WTC11 (cell line): ENCODE results near the gene EIF5B. TPM values are rescaled to one million over a fixed set of nuclear protein-coding genes. Genes with fewer than 3 reads are reported as not detected.

Experiments used
- ATAC-seq: fragments of 200-7000 bp; cut with Tn5 transposase; 2 replicates; pipeline ENCODE4 v1.10.0; 2021; ENCODE audit warnings: mild to moderate bottlenecking, moderate library complexity
- CTCF ChIA-PET: fragments of 300-600 bp; sonication (Branson Sonifier 250); formaldehyde crosslinking; loops from one replicate; lab custom pipeline; 2021; ENCODE audit warnings: antibody characterized with exemption; lab: Charles Lee
- POLR2A ChIA-PET: fragments of 350-600 bp; sonication (Branson Sonifier 250); formaldehyde crosslinking; loops from one replicate; lab custom pipeline; 2021; ENCODE audit warnings: antibody characterized with exemption; lab: Charles Lee
- DNase-seq: peaks from one replicate; pipeline ENCODE4 v3.0.0; 2021; ENCODE audit warnings: low spot score
- H3K27ac Mint-ChIP-seq: 2 replicates; pipeline ENCODE4 v1.8.0; 2021; ENCODE audit warnings: mixed read lengths
- H3K27me3 Mint-ChIP-seq: 2 replicates; pipeline ENCODE4 v1.8.0; 2021; ENCODE audit warnings: low read depth, mild to moderate bottlenecking, moderate library complexity, mixed read lengths
- H3K36me3 Mint-ChIP-seq: 2 replicates; pipeline ENCODE4 v1.8.0; 2021; ENCODE audit warnings: mixed read lengths
- H3K4me1 Mint-ChIP-seq: 2 replicates; pipeline ENCODE4 v1.8.0; 2022; ENCODE audit warnings: mixed read lengths
- H3K4me3 Mint-ChIP-seq: 2 replicates; pipeline ENCODE4 v1.8.0; 2021; ENCODE audit warnings: mild to moderate bottlenecking, moderate library complexity, mixed read lengths
- H3K9me3 Mint-ChIP-seq: 2 replicates; pipeline ENCODE4 v1.8.0; 2021; ENCODE audit warnings: mixed read lengths
- AFF4 ChIP-seq: sonication (generic); formaldehyde crosslinking; IDR thresholded peaks from 2 replicates; pipeline ENCODE4 v1.8.1; 2023; ENCODE audit warnings: mild to moderate bottlenecking, missing genetic modification reagents, borderline replicate concordance
- ATF1 ChIP-seq: sonication (generic); formaldehyde crosslinking; IDR thresholded peaks from 2 replicates; pipeline ENCODE4 v1.8.1; 2023; ENCODE audit warnings: mild to moderate bottlenecking, moderate library complexity, missing genetic modification reagents
- ATF6 ChIP-seq: sonication (generic); formaldehyde crosslinking; IDR thresholded peaks from 2 replicates; pipeline ENCODE4 v1.8.1; 2023; ENCODE audit warnings: mild to moderate bottlenecking, missing genetic modification reagents
- CBFB ChIP-seq: sonication (generic); formaldehyde crosslinking; IDR thresholded peaks from 2 replicates; pipeline ENCODE4 v1.8.1; 2022; ENCODE audit warnings: mild to moderate bottlenecking, low read depth, missing genetic modification reagents
- E2F1 ChIP-seq: sonication (generic); formaldehyde crosslinking; IDR thresholded peaks from 2 replicates; pipeline ENCODE4 v1.8.0; 2022; ENCODE audit warnings: mild to moderate bottlenecking, missing genetic modification reagents
- EMX1 ChIP-seq: fragments of 250-450 bp; sonication (Bioruptor Pico); IDR thresholded peaks from 2 replicates; pipeline ENCODE4 v1.8.0; 2021; ENCODE audit warnings: mild to moderate bottlenecking
- GRHL2 ChIP-seq: fragments of 250-450 bp; sonication (Bioruptor Pico); IDR thresholded peaks from 2 replicates; pipeline ENCODE4 v1.8.0; 2022; ENCODE audit warnings: mild to moderate bottlenecking, moderate library complexity; ENCODE audit not compliant: insufficient replicate concordance, severe bottlenecking
- HMGXB4 ChIP-seq: sonication (generic); formaldehyde crosslinking; IDR thresholded peaks from 2 replicates; pipeline ENCODE4 v1.8.1; 2023; ENCODE audit warnings: mild to moderate bottlenecking, moderate library complexity, missing genetic modification reagents
- MLX ChIP-seq: sonication (generic); formaldehyde crosslinking; IDR thresholded peaks from 2 replicates; pipeline ENCODE4 v1.8.1; 2023; ENCODE audit warnings: mild to moderate bottlenecking, missing genetic modification reagents, moderate library complexity
- NR1H2 ChIP-seq: sonication (generic); formaldehyde crosslinking; IDR thresholded peaks from 2 replicates; pipeline ENCODE4 v1.9.0; 2021; ENCODE audit warnings: mild to moderate bottlenecking, moderate library complexity, missing genetic modification reagents
- PRRX2 ChIP-seq: fragments of 250-450 bp; sonication (Bioruptor Pico); IDR thresholded peaks from 2 replicates; pipeline ENCODE4 v1.8.0; 2021; ENCODE audit warnings: mild to moderate bottlenecking
- RORB ChIP-seq: fragments of 250-450 bp; sonication (Bioruptor Pico); IDR thresholded peaks from 2 replicates; pipeline ENCODE4 v1.9.0; 2021; ENCODE audit warnings: mild to moderate bottlenecking
- SP1 ChIP-seq: sonication (generic); formaldehyde crosslinking; conservative IDR thresholded peaks from 2 replicates; pipeline ENCODE4 v1.8.1; 2022; ENCODE audit warnings: missing genetic modification reagents
- STAT6 ChIP-seq: sonication (generic); formaldehyde crosslinking; conservative IDR thresholded peaks from 2 replicates; pipeline ENCODE4 v1.8.1; 2023; ENCODE audit warnings: mild to moderate bottlenecking, low read depth, missing genetic modification reagents, moderate library complexity
- ZMAT4 ChIP-seq: fragments of 250-450 bp; sonication (Bioruptor Pico); IDR thresholded peaks from 2 replicates; pipeline ENCODE4 v1.9.0; 2021; ENCODE audit warnings: mild to moderate bottlenecking
- ZNF232 ChIP-seq: sonication (generic); formaldehyde crosslinking; IDR thresholded peaks from 2 replicates; pipeline ENCODE4 v1.8.0; 2022; ENCODE audit warnings: mild to moderate bottlenecking, missing genetic modification reagents
- ZNF263 ChIP-seq: sonication (generic); formaldehyde crosslinking; IDR thresholded peaks from 2 replicates; pipeline ENCODE4 v1.8.1; 2022; ENCODE audit warnings: low read depth, mild to moderate bottlenecking, moderate library complexity, missing genetic modification reagents
- ZNF671 ChIP-seq: fragments of 250-450 bp; sonication (Bioruptor Pico); IDR thresholded peaks from 2 replicates; pipeline ENCODE4 v1.8.0; 2021; ENCODE audit warnings: mild to moderate bottlenecking
- total RNA-seq: library from RNA; stranded (reverse); gene quantifications from 3 replicates; pipeline ENCODE4 v1.2.3, GENCODE V29; 2021

EIF5B gene
- total RNA-seq, 1 experiment from 2014 or later: 68.8 TPM

- Mint-ChIP-seq H3K27ac (0 out of 2 replicates have a peak overlapping the region, but pooled peaks have one; percentile 2), H3K36me3 (peaks cover 37% of the 10 kb centered on the region)
These were observed 93.6 kb downstream of the EIF5B start for GRCh38 chr2:99430614-99431291.

GRCh38 chr2:99431587-99432275 lies 94.5 kb downstream of the EIF5B start:
- DNase-seq (no peak), ATAC-seq (no peak)
- Mint-ChIP-seq H3K4me1 (peaks cover 7% of the 10 kb centered on the region), H3K27me3 (no peaks in the 10 kb centered on the region), H3K27ac (peak overlapping the region; percentile 86), H3K9me3 (no peaks in the 10 kb centered on the region), H3K4me3 (no peak overlapping the region), H3K36me3 (peaks cover 37% of the 10 kb centered on the region)
- ChIA-PET CTCF (no interaction called here), POLR2A (no interaction called here)
- TF ChIP-seq ZMAT4 (CRISPR knock-in tag): no peak
- no peak for TF ChIP-seq MLX
- no peak for TF ChIP-seq SP1 (CRISPR knock-in tag)
- no peak for TF ChIP-seq E2F1
- TF ChIP-seq EMX1: no peak
- TF ChIP-seq STAT6 (CRISPR knock-in tag): no peak
- TF ChIP-seq ATF1: no peak
- TF ChIP-seq CBFB (CRISPR knock-in tag): no peak
- TF ChIP-seq AFF4: no peak

More at GRCh38 chr2:99430614-99431291, 93.6 kb downstream of the EIF5B start:
- no peak overlapping the region for H3K4me3 Mint-ChIP-seq
- DNase-seq: no peak
- H3K4me1 Mint-ChIP-seq: peaks cover 4% of the 10 kb centered on the region
- H3K9me3 Mint-ChIP-seq: no peaks in the 10 kb centered on the region
- no peaks in the 10 kb centered on the region for H3K27me3 Mint-ChIP-seq
- no peak for TF ChIP-seq ZNF263 (CRISPR knock-in tag)
- TF ChIP-seq ZNF232 (CRISPR knock-in tag): no peak
- TF ChIP-seq GRHL2 (CRISPR knock-in tag): no peak
- TF ChIP-seq ZMAT4 (CRISPR knock-in tag): no peak
- TF ChIP-seq CBFB (CRISPR knock-in tag): no peak
- TF ChIP-seq ZNF671: no peak
- TF ChIP-seq ATF6 (CRISPR knock-in tag): no peak
- TF ChIP-seq PRRX2 (CRISPR knock-in tag): no peak
- TF ChIP-seq NR1H2: no peak
- no peak for TF ChIP-seq RORB
- TF ChIP-seq HMGXB4 (CRISPR knock-in tag): no peak
- ChIA-PET POLR2A (no interaction called here), CTCF (no interaction called here)
- ATAC-seq: no peak
